ENCODE results near the gene ABHD6.

DNA sequence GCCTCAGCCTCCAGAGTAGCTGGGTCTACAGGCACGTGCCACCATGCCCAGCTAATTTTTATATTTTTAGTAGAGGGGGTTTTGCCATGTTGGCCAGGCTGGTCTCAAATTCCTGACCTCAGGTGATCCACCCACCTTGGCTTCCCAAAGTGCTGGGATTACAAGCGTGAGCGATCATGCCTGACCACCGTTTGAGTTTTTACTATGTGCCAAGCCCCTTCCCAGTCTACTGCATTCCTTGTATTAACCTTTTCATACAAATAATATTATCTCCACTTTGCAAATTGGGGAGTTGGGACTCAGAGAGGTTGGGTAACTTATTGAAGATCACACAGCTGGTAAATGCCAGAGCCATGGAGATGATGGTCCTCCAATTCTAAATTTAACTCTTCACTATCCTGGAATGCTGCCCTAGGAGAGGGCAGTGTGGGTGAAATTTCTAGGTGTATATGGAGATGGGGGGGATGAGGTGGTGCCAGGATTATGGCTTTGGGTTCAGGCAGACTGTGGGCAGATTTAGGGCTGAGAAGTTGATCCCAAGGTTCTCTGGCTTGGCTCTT, 94.1 kb downstream of the ABHD6 start:
- TF ChIP-seq, protein P1, sequence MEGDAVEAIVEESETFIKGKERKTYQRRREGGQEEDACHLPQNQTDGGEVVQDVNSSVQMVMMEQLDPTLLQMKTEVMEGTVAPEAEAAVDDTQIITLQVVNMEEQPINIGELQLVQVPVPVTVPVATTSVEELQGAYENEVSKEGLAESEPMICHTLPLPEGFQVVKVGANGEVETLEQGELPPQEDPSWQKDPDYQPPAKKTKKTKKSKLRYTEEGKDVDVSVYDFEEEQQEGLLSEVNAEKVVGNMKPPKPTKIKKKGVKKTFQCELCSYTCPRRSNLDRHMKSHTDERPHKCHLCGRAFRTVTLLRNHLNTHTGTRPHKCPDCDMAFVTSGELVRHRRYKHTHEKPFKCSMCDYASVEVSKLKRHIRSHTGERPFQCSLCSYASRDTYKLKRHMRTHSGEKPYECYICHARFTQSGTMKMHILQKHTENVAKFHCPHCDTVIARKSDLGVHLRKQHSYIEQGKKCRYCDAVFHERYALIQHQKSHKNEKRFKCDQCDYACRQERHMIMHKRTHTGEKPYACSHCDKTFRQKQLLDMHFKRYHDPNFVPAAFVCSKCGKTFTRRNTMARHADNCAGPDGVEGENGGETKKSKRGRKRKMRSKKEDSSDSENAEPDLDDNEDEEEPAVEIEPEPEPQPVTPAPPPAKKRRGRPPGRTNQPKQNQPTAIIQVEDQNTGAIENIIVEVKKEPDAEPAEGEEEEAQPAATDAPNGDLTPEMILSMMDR (IDR thresholded peaks at IDR 0.05; ENCODE audit: low read depth, low read length): no peak
- no peak for TF ChIP-seq EZH2phosphoT487 (IDR thresholded peaks at IDR 0.05; ENCODE audit: low read depth)
